SK-N-SH (cell line): Measurements from ENCODE around the gene DHRS9. TPM values are rescaled to one million over a fixed set of nuclear protein-coding genes. Genes with fewer than 3 reads are reported as not detected.

Source experiments
- CTCF ChIA-PET: fragments of 300-600, 350-600 bp; formaldehyde crosslinking; extraction: SDS; loops from one replicate; lab custom pipeline; 2021; lab: Yijun Ruan, JAX
- POLR2A ChIA-PET: fragments of 350-600 bp; sonication (Branson Sonifier 250); formaldehyde crosslinking; extraction: SDS; loops from one replicate; lab custom pipeline; 2020; ENCODE audit warnings: antibody characterized with exemption, inconsistent platforms; lab: Yijun Ruan, JAX
- DNase-seq: peaks from one replicate; pipeline ENCODE4 v3.0.0; 2012
- H2AFZ ChIP-seq: fragments of 200-600 bp; sonication (generic); 2 replicates; pipeline ENCODE4 v1.8.1; 2016; ENCODE audit warnings: antibody characterized with exemption, mild to moderate bottlenecking, low read depth
- H3F3A ChIP-seq: fragments of 200-600 bp; sonication (generic); replicated peaks from 2 replicates; pipeline ENCODE3; 2016; ENCODE audit warnings: antibody characterized with exemption, mild to moderate bottlenecking; ENCODE audit not compliant: insufficient read depth
- H3K27ac ChIP-seq, 2 experiments: fragments of 200-500 bp in 1 of 2; fragments of 200-600 bp in 1 of 2; sonication (Bioruptor generic) in 1 of 2; sonication (generic), shearing (Covaris generic) in 1 of 2; 2 replicates each; pipeline versions ENCODE4 v1.5.1 to v1.6.1; 2014 to 2016; ENCODE audit warnings: low read depth in 2 of 2, inconsistent platforms in 1 of 2, low read length in 1 of 2, mild to moderate bottlenecking in 1 of 2, mixed read lengths in 1 of 2
- H3K27me3 ChIP-seq: fragments of 200-600 bp; sonication (generic), shearing (Covaris generic); 2 replicates; pipeline ENCODE4 v1.6.1; 2016; ENCODE audit warnings: mixed run types; ENCODE audit not compliant: insufficient read depth
- H3K36me3 ChIP-seq, 2 experiments: fragments of 200-500 bp in 1 of 2; fragments of 200-600 bp in 1 of 2; sonication (Bioruptor generic) in 1 of 2; sonication (generic) in 1 of 2; replicated peaks in 1 of 2; 2 replicates each; pipeline versions ENCODE3 to v1.5.1; 2014 to 2016; ENCODE audit warnings: low read length in 1 of 2, mild to moderate bottlenecking in 1 of 2; ENCODE audit not compliant: insufficient read depth in 2 of 2, control insufficient read depth in 1 of 2
- H3K4me1 ChIP-seq, 2 experiments: fragments of 200-500 bp in 1 of 2; fragments of 200-600 bp in 1 of 2; sonication (Bioruptor generic) in 1 of 2; sonication (generic), shearing (Covaris generic) in 1 of 2; 2 replicates each; pipeline versions ENCODE4 v1.5.1 to v1.6.1; 2014 to 2016; ENCODE audit warnings: low read depth in 1 of 2, low read length in 1 of 2, mixed run types in 1 of 2; ENCODE audit not compliant: insufficient read depth in 2 of 2, control insufficient read depth in 1 of 2
- H3K4me2 ChIP-seq: fragments of 200-600 bp; sonication (generic), shearing (Covaris generic); 2 replicates; pipeline ENCODE4 v1.6.1; 2017; ENCODE audit warnings: mixed run types
- H3K4me3 ChIP-seq, 2 experiments: fragments of 200-500 bp in 1 of 2; fragments of 200-600 bp in 1 of 2; sonication (Bioruptor generic) in 1 of 2; sonication (generic), shearing (Covaris generic) in 1 of 2; 2 replicates each; pipeline versions ENCODE4 v1.5.1 to v1.8.1; 2014 to 2016; ENCODE audit warnings: low read depth in 2 of 2, inconsistent platforms in 1 of 2, low read length in 1 of 2, mild to moderate bottlenecking in 1 of 2, mixed read lengths in 1 of 2, moderate library complexity in 1 of 2
- H3K79me2 ChIP-seq: fragments of 200-600 bp; sonication (generic); 2 replicates; pipeline ENCODE4 v1.8.1; 2017; ENCODE audit warnings: mild to moderate bottlenecking; ENCODE audit not compliant: insufficient read depth
- H3K9ac ChIP-seq: fragments of 200-600 bp; sonication (generic); 2 replicates; pipeline ENCODE4 v1.6.1; 2017; ENCODE audit warnings: mixed run types
- H3K9me2 ChIP-seq: fragments of 200-600 bp; sonication (generic); 2 replicates; pipeline ENCODE4 v1.6.1; 2017; ENCODE audit warnings: mixed run types
- H3K9me3 ChIP-seq: fragments of 200-600 bp; sonication (generic); 2 replicates; pipeline ENCODE4 v1.6.1; 2017; ENCODE audit warnings: mixed run types, mild to moderate bottlenecking, moderate library complexity
- H4K20me1 ChIP-seq: fragments of 200-600 bp; sonication (generic); 2 replicates; pipeline ENCODE4 v1.6.1; 2017; ENCODE audit warnings: mild to moderate bottlenecking, mixed run types; ENCODE audit not compliant: insufficient read depth
- CHD2 ChIP-seq: fragments of 150-350 bp; IDR thresholded peaks from 2 replicates; pipeline ENCODE4 v1.6.1; 2018; ENCODE audit warnings: low read length; ENCODE audit not compliant: partially characterized antibody
- EZH2phosphoT487 ChIP-seq: fragments of 200-600 bp; sonication (generic); IDR thresholded peaks from 2 replicates; pipeline ENCODE4 v1.6.1; 2017; ENCODE audit warnings: low read depth, mixed run types, mild to moderate bottlenecking, antibody characterized with exemption, moderate library complexity, borderline replicate concordance
- GABPA ChIP-seq: IDR thresholded peaks from 2 replicates; pipeline ENCODE4 v1.4.0; 2012; ENCODE audit warnings: low read depth, mild to moderate bottlenecking
- NRF1 ChIP-seq: IDR thresholded peaks from 2 replicates; pipeline ENCODE4 v1.6.1; 2012; ENCODE audit warnings: low read depth, mild to moderate bottlenecking, low read length
- POLR2AphosphoS5 ChIP-seq: IDR thresholded peaks from 2 replicates; pipeline ENCODE4 v1.6.1; 2012; ENCODE audit warnings: low read depth, low read length
- RFX5 ChIP-seq: IDR thresholded peaks from 2 replicates; pipeline ENCODE4 v1.6.1; 2012; ENCODE audit warnings: mild to moderate bottlenecking, improper control_type of control experiment, low read length
- SMC3 ChIP-seq: IDR thresholded peaks from 2 replicates; pipeline ENCODE4 v1.6.1; 2012; ENCODE audit warnings: low read depth, low read length, improper control_type of control experiment
- TAF1 ChIP-seq: IDR thresholded peaks from 2 replicates; pipeline ENCODE4 v1.6.1; 2012; ENCODE audit warnings: low read depth, mild to moderate bottlenecking, low read length, moderate library complexity, borderline replicate concordance
- TCF12 ChIP-seq: IDR thresholded peaks from 2 replicates; pipeline ENCODE4 v1.4.0; 2012
- YY1 ChIP-seq: IDR thresholded peaks from 2 replicates; pipeline ENCODE4 v1.4.0; 2012; ENCODE audit warnings: low read depth, mild to moderate bottlenecking
- WGBS: methylation state at CpG from one replicate; pipeline ENCODE4 v1.1.6; 2017; ENCODE audit warnings: low lambda C conversion rate; 5-methylcytosine and 5-hydroxymethylcytosine counted together
- polyA plus RNA-seq, 3 experiments: library from polyadenylated mRNA; depleted of rRNA; stranded (reverse); fragments of >200 nt; gene quantifications; 2 replicates each; pipeline ENCODE4 v1.2.3, GENCODE V29; 2012
- TF ChIP-seq, protein P1 (sequence below): fragments of 200-600 bp; sonication (generic); IDR thresholded peaks from 2 replicates; pipeline ENCODE4 v1.6.1; 2017; ENCODE audit warnings: antibody characterized with exemption, mild to moderate bottlenecking, moderate library complexity
- TF ChIP-seq, protein P2 (sequence below): fragments of 150-350 bp; IDR thresholded peaks from 2 replicates; pipeline ENCODE4 v1.6.1; 2016; ENCODE audit warnings: mild to moderate bottlenecking, low read depth, low read length

The DHRS9 gene
- polyA plus RNA-seq, 1 of the 3 experiments (the other 2 are of a cell fraction), result not detected

DNA sequence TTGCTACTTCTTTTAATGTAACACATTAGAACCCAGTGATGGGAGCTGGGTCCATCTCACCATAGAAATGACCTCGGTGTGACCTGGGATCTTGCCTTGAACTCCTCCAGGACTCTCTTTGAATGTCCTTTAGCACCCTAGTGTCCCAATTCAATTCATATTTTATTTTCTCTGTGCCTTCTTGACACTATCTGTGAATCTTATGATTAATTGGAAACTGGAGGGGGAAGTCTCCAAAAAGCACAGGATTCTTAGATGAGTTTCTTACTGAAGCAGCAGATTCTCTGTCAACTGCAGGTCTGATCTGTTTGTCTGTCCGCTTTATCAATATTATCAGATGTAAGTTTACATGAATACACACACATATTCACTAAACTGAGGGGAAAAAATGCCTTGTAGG lies 470 bp downstream of the DHRS9 start (continued):
- TF ChIP-seq, protein P1, sequence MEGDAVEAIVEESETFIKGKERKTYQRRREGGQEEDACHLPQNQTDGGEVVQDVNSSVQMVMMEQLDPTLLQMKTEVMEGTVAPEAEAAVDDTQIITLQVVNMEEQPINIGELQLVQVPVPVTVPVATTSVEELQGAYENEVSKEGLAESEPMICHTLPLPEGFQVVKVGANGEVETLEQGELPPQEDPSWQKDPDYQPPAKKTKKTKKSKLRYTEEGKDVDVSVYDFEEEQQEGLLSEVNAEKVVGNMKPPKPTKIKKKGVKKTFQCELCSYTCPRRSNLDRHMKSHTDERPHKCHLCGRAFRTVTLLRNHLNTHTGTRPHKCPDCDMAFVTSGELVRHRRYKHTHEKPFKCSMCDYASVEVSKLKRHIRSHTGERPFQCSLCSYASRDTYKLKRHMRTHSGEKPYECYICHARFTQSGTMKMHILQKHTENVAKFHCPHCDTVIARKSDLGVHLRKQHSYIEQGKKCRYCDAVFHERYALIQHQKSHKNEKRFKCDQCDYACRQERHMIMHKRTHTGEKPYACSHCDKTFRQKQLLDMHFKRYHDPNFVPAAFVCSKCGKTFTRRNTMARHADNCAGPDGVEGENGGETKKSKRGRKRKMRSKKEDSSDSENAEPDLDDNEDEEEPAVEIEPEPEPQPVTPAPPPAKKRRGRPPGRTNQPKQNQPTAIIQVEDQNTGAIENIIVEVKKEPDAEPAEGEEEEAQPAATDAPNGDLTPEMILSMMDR, result no peak
- TF ChIP-seq YY1, result no peak
- no peak for TF ChIP-seq TAF1
- no peak for TF ChIP-seq TCF12
- TF ChIP-seq POLR2AphosphoS5, result no peak
- no peak for TF ChIP-seq CHD2
- TF ChIP-seq, all 33 proteins: peak for 0

DNA sequence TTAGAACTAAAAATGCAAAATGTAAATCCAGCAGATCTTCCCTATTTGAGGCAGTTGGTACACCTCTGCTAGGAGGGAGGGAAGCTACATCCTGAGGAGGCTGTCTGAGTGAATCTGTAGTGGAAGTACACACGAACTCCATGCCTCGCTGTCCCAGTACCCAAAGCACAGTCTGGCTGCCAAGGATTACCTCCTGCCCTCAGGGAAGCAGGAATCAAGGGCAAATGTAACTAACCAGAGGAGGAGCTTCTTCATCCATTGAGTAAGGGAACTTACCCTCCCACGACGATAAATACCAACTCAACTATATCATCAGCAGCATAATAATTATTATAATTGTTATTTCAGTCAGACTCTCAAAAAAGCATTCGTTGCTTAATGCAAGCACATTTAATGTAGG lies 2.1 kb downstream of the DHRS9 start:
- H3K4me3 ChIP-seq, result no peak overlapping the region
- no peaks in the 10 kb centered on the region for H3K36me3 ChIP-seq
- no peaks in the 10 kb centered on the region for H3K27me3 ChIP-seq
- DNase-seq, result no peak
- ChIA-PET CTCF (interaction anchor here (0.7 to 1.5 kb wide), 3 partner anchors 38 to 73 kb away, joined by 3 to 5 read pairs (median 4); no protein-coding TSS in a partner anchor), POLR2A (no interaction called here)
- no peak overlapping the region for H3K4me2 ChIP-seq
- no peaks in the 10 kb centered on the region for H3K4me1 ChIP-seq
- no peak overlapping the region for H2AFZ ChIP-seq
- 40% methylated on average over 5 of the region's 5 CpGs for WGBS
- H3K9me3 ChIP-seq, result no peaks in the 10 kb centered on the region
- H3K9me2 ChIP-seq, result no peaks in the 10 kb centered on the region
- no peak for TF ChIP-seq RFX5
- TF ChIP-seq EZH2phosphoT487, result no peak
- no peak for TF ChIP-seq GABPA
- TF ChIP-seq NRF1, result no peak
- TF ChIP-seq, protein P2, sequence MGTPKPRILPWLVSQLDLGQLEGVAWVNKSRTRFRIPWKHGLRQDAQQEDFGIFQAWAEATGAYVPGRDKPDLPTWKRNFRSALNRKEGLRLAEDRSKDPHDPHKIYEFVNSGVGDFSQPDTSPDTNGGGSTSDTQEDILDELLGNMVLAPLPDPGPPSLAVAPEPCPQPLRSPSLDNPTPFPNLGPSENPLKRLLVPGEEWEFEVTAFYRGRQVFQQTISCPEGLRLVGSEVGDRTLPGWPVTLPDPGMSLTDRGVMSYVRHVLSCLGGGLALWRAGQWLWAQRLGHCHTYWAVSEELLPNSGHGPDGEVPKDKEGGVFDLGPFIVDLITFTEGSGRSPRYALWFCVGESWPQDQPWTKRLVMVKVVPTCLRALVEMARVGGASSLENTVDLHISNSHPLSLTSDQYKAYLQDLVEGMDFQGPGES, result no peak
- no peak for TF ChIP-seq SMC3
- no peak for TF ChIP-seq CHD2
- no peaks in the 10 kb centered on the region for H4K20me1 ChIP-seq
- H3K27ac ChIP-seq, result no peak overlapping the region
- no peak overlapping the region for H3K9ac ChIP-seq
- H3K79me2 ChIP-seq, result no peaks in the 10 kb centered on the region
- no peaks in the 10 kb centered on the region for H3F3A ChIP-seq
